ENCODE data around the gene HCFC2. TPM values are rescaled to one million over a fixed set of nuclear protein-coding genes. Genes with fewer than 3 reads are reported as not detected.

HCFC2 gene
- total and polyA plus RNA-seq, 8 donors: 2.9 to 50.1 (median 11.9) TPM

DNA sequence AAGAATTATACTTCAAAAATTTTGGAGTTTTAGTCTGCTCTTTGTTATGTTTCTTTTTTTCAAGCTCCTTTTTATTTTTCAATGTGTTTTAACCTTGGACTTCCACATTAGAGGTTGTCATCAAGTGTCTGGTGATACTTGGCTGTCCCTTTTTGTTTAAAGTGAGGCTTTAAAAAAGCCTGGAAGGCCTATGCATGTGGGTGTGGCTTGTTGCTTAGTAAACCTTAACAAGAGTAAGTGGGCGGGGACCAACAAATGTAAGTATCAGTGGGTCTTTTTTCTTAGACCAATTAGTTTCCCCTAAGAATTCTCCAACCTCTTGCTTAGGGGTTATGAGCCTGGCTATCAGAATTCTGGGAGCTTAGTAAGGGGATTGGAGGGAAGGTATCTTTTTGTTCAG lies 26.4 kb downstream of the HCFC2 start:
- no peak overlapping the region for H3K27ac ChIP-seq
- H3K36me3 ChIP-seq: peaks cover 31 to 97% (median 93%) of the 10 kb centered on the region in 4 donors
- DNase-seq: no peak
- no peaks in the 10 kb centered on the region for H3K4me1 ChIP-seq
- 92 to 100% (median 99%) methylated on average over 1 of the region's 1 CpG for WGBS, 5 donors
- TF ChIP-seq, protein P1, sequence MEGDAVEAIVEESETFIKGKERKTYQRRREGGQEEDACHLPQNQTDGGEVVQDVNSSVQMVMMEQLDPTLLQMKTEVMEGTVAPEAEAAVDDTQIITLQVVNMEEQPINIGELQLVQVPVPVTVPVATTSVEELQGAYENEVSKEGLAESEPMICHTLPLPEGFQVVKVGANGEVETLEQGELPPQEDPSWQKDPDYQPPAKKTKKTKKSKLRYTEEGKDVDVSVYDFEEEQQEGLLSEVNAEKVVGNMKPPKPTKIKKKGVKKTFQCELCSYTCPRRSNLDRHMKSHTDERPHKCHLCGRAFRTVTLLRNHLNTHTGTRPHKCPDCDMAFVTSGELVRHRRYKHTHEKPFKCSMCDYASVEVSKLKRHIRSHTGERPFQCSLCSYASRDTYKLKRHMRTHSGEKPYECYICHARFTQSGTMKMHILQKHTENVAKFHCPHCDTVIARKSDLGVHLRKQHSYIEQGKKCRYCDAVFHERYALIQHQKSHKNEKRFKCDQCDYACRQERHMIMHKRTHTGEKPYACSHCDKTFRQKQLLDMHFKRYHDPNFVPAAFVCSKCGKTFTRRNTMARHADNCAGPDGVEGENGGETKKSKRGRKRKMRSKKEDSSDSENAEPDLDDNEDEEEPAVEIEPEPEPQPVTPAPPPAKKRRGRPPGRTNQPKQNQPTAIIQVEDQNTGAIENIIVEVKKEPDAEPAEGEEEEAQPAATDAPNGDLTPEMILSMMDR (IDR thresholded peaks at IDR 0.05): no peak
- H3K9me3 ChIP-seq: no peaks in the 10 kb centered on the region
- intact Hi-C loops (cut with DNase I; ENCODE audit: low total_unique reads): no loop called here
- H3K27me3 ChIP-seq: no peaks in the 10 kb centered on the region
- H3K4me3 ChIP-seq: no peak overlapping the region

DNA sequence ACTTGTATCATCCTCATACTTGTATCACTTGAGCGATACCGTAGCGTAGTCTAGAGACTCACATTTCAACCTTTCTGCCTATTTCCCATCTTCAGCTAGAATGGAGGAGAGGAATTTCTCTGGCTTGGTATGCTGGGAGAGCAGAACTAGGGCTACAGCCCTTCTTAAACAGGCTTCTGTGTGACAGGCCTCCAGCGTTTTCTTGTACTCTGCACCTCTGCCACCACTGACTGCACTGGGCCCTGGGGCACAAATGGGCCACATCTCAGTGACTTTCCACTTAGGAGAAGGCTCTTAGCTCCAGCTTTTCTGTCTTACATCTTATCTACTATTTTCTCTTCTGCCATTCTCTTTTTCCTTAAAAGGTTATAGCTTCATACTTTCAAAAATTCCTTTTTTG lies 26.8 kb downstream of the HCFC2 start:
- Histone ChIP-seq H3K4me3 (no peak overlapping the region), H3K27me3 (no peaks in the 10 kb centered on the region), H3K27ac (no peak overlapping the region), H3K9me3 (no peaks in the 10 kb centered on the region), H3K36me3 (peaks cover 34 to 97% (median 94%) of the 10 kb centered on the region in 4 donors), H3K4me1 (no peaks in the 10 kb centered on the region)
- intact Hi-C loops (cut with DNase I; ENCODE audit: low total_unique reads): no loop called here
- TF ChIP-seq EP300 (IDR thresholded peaks at IDR 0.05): no peak
- no peak for TF ChIP-seq POLR2A (IDR thresholded peaks at IDR 0.05)
- TF ChIP-seq, protein P1 (IDR thresholded peaks at IDR 0.05): no peak
- TF ChIP-seq POLR2AphosphoS5 (IDR thresholded peaks at IDR 0.05): no peak
- DNase-seq: no peak
- 90 to 97% (median 93%) methylated on average over 4 of the region's 4 CpGs for WGBS, 5 donors

DNA sequence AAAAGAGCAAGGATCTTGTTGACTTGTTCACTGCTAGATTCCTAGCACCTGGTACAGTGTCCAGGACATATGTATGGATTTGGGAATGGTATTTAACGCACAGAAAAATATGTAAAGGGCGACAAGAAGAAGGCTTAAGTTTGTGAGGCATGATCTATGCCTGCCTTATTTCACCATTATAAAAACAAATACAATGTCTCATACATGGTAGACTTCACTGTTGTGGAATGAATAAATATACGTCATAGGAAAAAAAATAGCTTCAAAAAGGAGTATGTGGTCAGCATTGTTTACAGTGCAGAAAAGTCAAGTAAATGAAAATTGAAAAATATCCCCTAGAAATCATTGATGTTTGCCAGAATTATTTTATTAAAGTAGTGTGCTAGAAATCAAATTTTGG lies 30.0 kb downstream of the HCFC2 start:
- intact Hi-C loops (cut with DNase I; ENCODE audit: low total_unique reads): no loop called here
- peaks cover 25 to 97% (median 93%) of the 10 kb centered on the region in 4 donors for H3K36me3 ChIP-seq
- WGBS, 5 donors: 89 to 95% (median 95%) methylated on average over 3 of the region's 3 CpGs
- H3K27ac ChIP-seq: no peak overlapping the region
- H3K27me3 ChIP-seq: no peaks in the 10 kb centered on the region
- no peaks in the 10 kb centered on the region for H3K4me1 ChIP-seq
- DNase-seq: no peak
- H3K4me3 ChIP-seq: no peak overlapping the region
- no peak for TF ChIP-seq POLR2A (IDR thresholded peaks at IDR 0.05)
- TF ChIP-seq POLR2AphosphoS5 (IDR thresholded peaks at IDR 0.05): no peak
- TF ChIP-seq, protein P1 (IDR thresholded peaks at IDR 0.05): no peak
- TF ChIP-seq EP300 (IDR thresholded peaks at IDR 0.05): no peak
- H3K9me3 ChIP-seq: no peaks in the 10 kb centered on the region

DNA sequence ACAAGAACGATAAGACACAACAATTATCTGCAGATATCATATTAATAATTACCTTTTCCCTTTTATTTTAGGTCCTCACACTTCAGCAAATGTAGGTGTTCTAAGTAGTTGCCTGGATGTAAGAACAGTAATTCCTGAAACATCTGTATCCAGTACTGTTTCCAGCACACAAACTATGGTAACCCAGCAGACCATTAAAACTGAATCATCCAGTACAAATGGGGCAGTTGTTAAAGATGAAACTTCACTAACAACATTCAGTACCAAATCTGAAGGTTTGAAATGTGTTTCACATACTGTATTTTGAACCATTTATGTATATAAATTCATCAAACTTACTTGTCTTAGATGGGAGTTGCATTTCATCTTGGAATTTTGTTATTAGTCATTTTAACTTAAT lies 31.0 kb downstream of the HCFC2 start:
- intact Hi-C loops (cut with DNase I; ENCODE audit: low total_unique reads): no loop called here
- DNase-seq: no peak
- Histone ChIP-seq H3K9me3 (no peaks in the 10 kb centered on the region), H3K4me3 (no peak overlapping the region), H3K36me3 (peaks cover 26 to 97% (median 93%) of the 10 kb centered on the region in 4 donors), H3K4me1 (no peaks in the 10 kb centered on the region), H3K27ac (no peak overlapping the region), H3K27me3 (no peaks in the 10 kb centered on the region)
- TF ChIP-seq EP300 (IDR thresholded peaks at IDR 0.05) (no peak), POLR2AphosphoS5 (IDR thresholded peaks at IDR 0.05) (no peak), POLR2A (IDR thresholded peaks at IDR 0.05) (no peak)
- TF ChIP-seq, protein P1 (IDR thresholded peaks at IDR 0.05): no peak
- WGBS, 5 donors: 53 to 62% (median 57%) methylated on average over 1 of the region's 1 CpG
